ENCODE data around the gene DIO1. TPM values are rescaled to one million over a fixed set of nuclear protein-coding genes. Genes with fewer than 3 reads are reported as not detected.
A peak's percentile ranks its signal among the peaks of the same experiment; 100 is the strongest.
"Not testable (repeated sequence)": the region's sequence is repeated elsewhere in the genome, so short reads cannot be mapped to it uniquely, and the experiment has no call there.

DIO1 gene
- total RNA-seq, 4 donors from 2014 or later: not detected

DNA sequence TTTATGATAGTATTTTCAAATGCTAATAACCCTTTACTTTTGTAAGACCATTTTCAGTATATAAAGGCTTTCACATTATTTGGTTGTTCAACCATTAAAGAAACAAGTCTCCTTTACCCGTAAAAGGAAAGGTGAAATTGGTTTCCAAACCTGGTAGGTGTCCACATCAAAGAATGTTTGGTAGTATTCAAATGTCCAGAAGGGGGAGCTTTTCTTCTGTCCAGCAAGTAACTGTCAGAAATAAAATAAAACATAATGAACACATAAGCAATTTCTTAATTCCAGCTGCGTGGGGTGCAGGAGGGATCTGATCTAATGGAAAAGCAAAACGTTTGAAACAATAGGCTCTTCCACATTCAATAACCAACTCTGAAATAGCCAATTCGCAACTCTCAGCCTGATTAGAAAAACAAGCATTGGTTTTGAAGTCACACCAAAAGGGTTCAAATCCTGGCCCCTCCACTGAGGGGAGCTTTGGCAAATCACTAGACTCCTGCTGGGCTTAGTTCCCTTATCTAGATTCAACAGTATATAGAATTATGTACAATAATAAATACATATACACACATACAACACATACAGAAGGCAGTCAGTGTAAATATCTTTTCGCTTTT, 15.4 kb upstream of the DIO1 start:
- Histone ChIP-seq H3K36me3 (peaks cover 7 to 91% (median 12%) of the 10 kb centered on the region in 3 donors), H3K4me3 (no peak overlapping the region), H3K9me3 (no peaks in the 10 kb centered on the region), H3K27me3 (no peaks in the 10 kb centered on the region), H3K27ac (no peak overlapping the region), H3K4me1 (peaks cover 0 to 2% (median 0%) of the 10 kb centered on the region in 3 donors)
- DNase-seq: no peak
- no peak for TF ChIP-seq POLR2A (IDR thresholded peaks at IDR 0.05)
- TF ChIP-seq, protein P1, sequence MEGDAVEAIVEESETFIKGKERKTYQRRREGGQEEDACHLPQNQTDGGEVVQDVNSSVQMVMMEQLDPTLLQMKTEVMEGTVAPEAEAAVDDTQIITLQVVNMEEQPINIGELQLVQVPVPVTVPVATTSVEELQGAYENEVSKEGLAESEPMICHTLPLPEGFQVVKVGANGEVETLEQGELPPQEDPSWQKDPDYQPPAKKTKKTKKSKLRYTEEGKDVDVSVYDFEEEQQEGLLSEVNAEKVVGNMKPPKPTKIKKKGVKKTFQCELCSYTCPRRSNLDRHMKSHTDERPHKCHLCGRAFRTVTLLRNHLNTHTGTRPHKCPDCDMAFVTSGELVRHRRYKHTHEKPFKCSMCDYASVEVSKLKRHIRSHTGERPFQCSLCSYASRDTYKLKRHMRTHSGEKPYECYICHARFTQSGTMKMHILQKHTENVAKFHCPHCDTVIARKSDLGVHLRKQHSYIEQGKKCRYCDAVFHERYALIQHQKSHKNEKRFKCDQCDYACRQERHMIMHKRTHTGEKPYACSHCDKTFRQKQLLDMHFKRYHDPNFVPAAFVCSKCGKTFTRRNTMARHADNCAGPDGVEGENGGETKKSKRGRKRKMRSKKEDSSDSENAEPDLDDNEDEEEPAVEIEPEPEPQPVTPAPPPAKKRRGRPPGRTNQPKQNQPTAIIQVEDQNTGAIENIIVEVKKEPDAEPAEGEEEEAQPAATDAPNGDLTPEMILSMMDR (IDR thresholded peaks at IDR 0.05): peak; percentile 38 to 65 (median 54)
- intact Hi-C loops (cut with DNase I): loop anchor here (5.0 kb wide), 1 partner anchor 69 kb away; the partner anchor contains the start of genes IFT25 and LRRC42
- WGBS, 2 donors: 48 to 51% methylated on average over 5 of the region's 5 CpGs

DNA sequence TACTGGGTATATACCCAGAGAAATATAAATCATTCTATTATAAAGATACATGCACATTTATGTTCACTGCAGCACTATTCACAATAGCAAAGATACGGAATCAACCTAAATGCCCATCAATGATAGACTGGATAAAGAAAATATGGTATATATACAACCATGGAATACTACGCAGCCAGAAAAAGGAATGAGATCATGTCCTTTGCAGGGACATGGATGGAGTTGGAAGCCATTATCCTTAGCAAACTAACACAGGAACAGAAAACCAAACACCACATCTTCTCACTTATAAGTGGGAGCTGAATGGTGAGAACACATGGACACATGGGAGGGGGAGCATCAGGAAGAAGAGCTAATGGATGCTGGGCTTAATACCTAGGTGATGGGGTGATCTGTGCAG, 12.1 kb upstream of the DIO1 start:
- H3K27me3 ChIP-seq; H3K9me3 ChIP-seq; H3K4me3 ChIP-seq; DNase-seq; intact Hi-C loops (cut with DNase I); H3K4me1 ChIP-seq; H3K27ac ChIP-seq: not testable (repeated sequence)
- H3K36me3 ChIP-seq: peaks cover 11 to 84% (median 12%) of the 10 kb centered on the region in 3 donors
- 98 to 100% methylated on average over 2 of the region's 2 CpGs for WGBS, 2 donors

DNA sequence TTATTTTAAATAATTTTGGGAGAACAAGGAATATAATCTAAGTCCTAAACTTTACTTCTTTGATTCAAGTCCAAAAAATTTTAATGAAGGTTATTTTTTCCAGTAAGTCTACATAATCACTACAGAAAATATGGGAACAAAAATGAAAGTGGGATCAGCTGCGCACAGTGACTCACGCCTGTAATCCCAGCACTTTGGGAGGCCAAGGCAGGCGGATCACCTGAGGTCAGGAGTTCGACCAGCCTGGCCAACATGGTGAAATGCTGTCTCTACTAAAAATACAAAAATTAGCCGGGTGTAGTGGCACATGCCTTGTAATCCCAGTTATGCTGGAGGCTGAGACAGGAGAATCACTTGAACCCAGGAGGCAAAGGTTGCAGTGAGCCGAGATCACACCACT, 10.4 kb upstream of the DIO1 start:
- Histone ChIP-seq H3K4me1 (peaks cover 0 to 11% (median 2%) of the 10 kb centered on the region in 3 donors), H3K36me3 (peaks cover 0 to 81% (median 4%) of the 10 kb centered on the region in 3 donors)
- WGBS, 2 donors: 65 to 70% methylated on average over 6 of the region's 6 CpGs
- H3K27me3 ChIP-seq; H3K27ac ChIP-seq; DNase-seq; intact Hi-C loops (cut with DNase I); H3K9me3 ChIP-seq; H3K4me3 ChIP-seq: not testable (repeated sequence)

- no peaks in the 10 kb centered on the region for H3K9me3 ChIP-seq
- DNase-seq: no peak
- H3K27ac ChIP-seq: peak overlapping the region in 3 of 4 donors; percentile 87 to 92 (median 90)
- WGBS, 2 donors: 40 to 50% methylated on average over 2 of the region's 2 CpGs
- no peaks in the 10 kb centered on the region for H3K27me3 ChIP-seq
- peak overlapping the region; percentile 70 to 97 (median 82) for H3K4me3 ChIP-seq
- H3K36me3 ChIP-seq: peaks cover 0 to 38% (median 4%) of the 10 kb centered on the region in 3 donors
- intact Hi-C loops (cut with DNase I): no loop called here
- TF ChIP-seq POLR2A (IDR thresholded peaks at IDR 0.05): no peak
- TF ChIP-seq, protein P1 (IDR thresholded peaks at IDR 0.05): no peak
- peaks cover 4 to 32% (median 9%) of the 10 kb centered on the region in 3 donors for H3K4me1 ChIP-seq
Measured at GRCh38 chr1:53888681-53889080, 5.3 kb upstream of the DIO1 start.

GRCh38 chr1:53889304-53890298, 4.4 kb upstream of the DIO1 start, which contains the start of gene YIPF1:
Gene YIPF1 (minus strand): TSS chr1:53889797. CDS start chr1:53888937, 860 bp downstream.
- intact Hi-C loops (cut with DNase I): no loop called here
- peaks cover 0 to 34% (median 4%) of the 10 kb centered on the region in 3 donors for H3K36me3 ChIP-seq
- peak within 1 kb of the TSS; percentile 70 to 97 (median 82) for H3K4me3 ChIP-seq
- no peaks in the 10 kb centered on the region for H3K27me3 ChIP-seq
- peak; percentile 56 for DNase-seq
- TF ChIP-seq POLR2A (IDR thresholded peaks at IDR 0.05): peak in 2 of 4 donors; percentile 49 to 53
- TF ChIP-seq, protein P1 (IDR thresholded peaks at IDR 0.05): no peak
- WGBS, 2 donors: 0 to 6% methylated on average over 25 to 29 of the region's 62 CpGs
- H3K4me1 ChIP-seq: peaks cover 4 to 36% (median 9%) of the 10 kb centered on the region in 3 donors
- peak within 1 kb of the TSS; percentile 84 to 92 (median 88) for H3K27ac ChIP-seq
- H3K9me3 ChIP-seq: no peaks in the 10 kb centered on the region
